ENCODE results near the gene PTH2. TPM values are rescaled to one million over a fixed set of nuclear protein-coding genes. Genes with fewer than 3 reads are reported as not detected.

Gene PTH2
- total RNA-seq, 1 experiment from 2014 or later = 0.96 TPM

GRCh38 chr19:49407482-49408015, 15.7 kb downstream of the PTH2 start:
- H2AFZ ChIP-seq (ENCODE audit: low read length) = no peak overlapping the region
- no peak overlapping the region for H3K14ac ChIP-seq (ENCODE audit: insufficient read depth, low read length)
- H3K9ac ChIP-seq (ENCODE audit: extremely low read depth, insufficient read length, low read length) = no peak overlapping the region
- peaks cover 2% of the 10 kb centered on the region for H4K20me1 ChIP-seq (ENCODE audit: control insufficient read depth, insufficient read depth, insufficient read length)
- no peak overlapping the region for H3K27ac ChIP-seq (ENCODE audit: insufficient read length, low read depth, low read length)
- H2BK15ac ChIP-seq (ENCODE audit: low read depth, low read length) = no peak overlapping the region
- no CpG with 5 or more reads among the region's 16 CpGs for WGBS (ENCODE audit: extremely low coverage, insufficient read length, low lambda C conversion rate)
- peaks cover 9% of the 10 kb centered on the region; the same call in 1 of the 2 replicates for H3K4me1 ChIP-seq (ENCODE audit: insufficient read depth, low read length)
- H2AK5ac ChIP-seq (ENCODE audit: insufficient read length, low read length) = no peak overlapping the region
- no peak overlapping the region for H3K56ac ChIP-seq (ENCODE audit: insufficient read length, low read depth, low read length)
- no peaks in the 10 kb centered on the region; a peak in 1 of 7 replicates for H3K36me3 Mint-ChIP-seq (ENCODE audit: insufficient read depth in 1 of 3, low read depth in 3 of 3)
- H2BK120ac ChIP-seq (ENCODE audit: low read depth, low read length, poor library complexity, severe bottlenecking) = no peak overlapping the region
- no peaks in the 10 kb centered on the region for H3K79me1 ChIP-seq (ENCODE audit: insufficient read depth, low read depth, low read length, poor library complexity, severe bottlenecking)
- no peak overlapping the region for H3K4me3 Mint-ChIP-seq
- H3K4me2 ChIP-seq (ENCODE audit: insufficient read depth, insufficient read length, low read length) = no peak overlapping the region
- no peak overlapping the region for H3T11ph ChIP-seq (ENCODE audit: low read length)
- no peak overlapping the region for H4K5ac ChIP-seq (ENCODE audit: insufficient read length, low read depth, low read length)
- no peaks in the 10 kb centered on the region for H3K79me2 ChIP-seq (ENCODE audit: insufficient read depth, low read length)
- no peak for TF ChIP-seq CTCF (conservative IDR thresholded peaks at IDR 0.05)
- H4K91ac ChIP-seq (ENCODE audit: insufficient read length, low read depth, low read length) = no peak overlapping the region
- H3K4ac ChIP-seq (ENCODE audit: low read depth, low read length) = no peak overlapping the region
- H3K27ac Mint-ChIP-seq = no peak overlapping the region
- H3K9me3 Mint-ChIP-seq = no peaks in the 10 kb centered on the region
- H2BK20ac ChIP-seq (ENCODE audit: low read depth, low read length, poor library complexity, severe bottlenecking) = no peak overlapping the region
- H3K9me3 ChIP-seq (ENCODE audit: control insufficient read depth, low read depth, low read length) = no peaks in the 10 kb centered on the region
- H3K27me3 Mint-ChIP-seq (ENCODE audit: low read depth) = peaks cover 9% of the 10 kb centered on the region
- no peaks in the 10 kb centered on the region for H3K23me2 ChIP-seq (ENCODE audit: insufficient read length, low read depth, low read length, poor library complexity, severe bottlenecking)
- no peak overlapping the region for H4K8ac ChIP-seq (replicated peaks; ENCODE audit: insufficient read length, low read depth, low read length)
- no peak overlapping the region for H2BK5ac ChIP-seq (ENCODE audit: insufficient read length, low read length)
- no peak for DNase-seq
- no peak overlapping the region for H3K23ac ChIP-seq (ENCODE audit: insufficient read length, low read depth, low read length)
- H3K27me3 ChIP-seq (ENCODE audit: insufficient read depth, low read length) = no peaks in the 10 kb centered on the region
- H2BK12ac ChIP-seq (ENCODE audit: insufficient read length, low read depth, low read length) = no peak overlapping the region
- no peak overlapping the region for H3K18ac ChIP-seq (ENCODE audit: insufficient read length, low read depth, low read length)
- H3K4me1 Mint-ChIP-seq = peaks cover 37 to 38% of the 10 kb centered on the region in 2 experiments
